Neural progenitor cell (in vitro differentiated cells): ENCODE data around the gene OGDH. TPM values are rescaled to one million over a fixed set of nuclear protein-coding genes. Genes with fewer than 3 reads are reported as not detected.

Source experiments
- DNase-seq: peaks from one replicate; pipeline ENCODE4 v3.0.0-alpha.2; 2016; ENCODE audit warnings: low spot score
- H2AFZ ChIP-seq: fragments of 200-600 bp; sonication (generic); replicated peaks from 2 replicates; pipeline ENCODE4 v1.6.1; 2016; ENCODE audit warnings: antibody characterized with exemption
- H3F3A ChIP-seq: fragments of 200-600 bp; sonication (generic); 2 replicates; pipeline ENCODE4 v1.6.1; 2016; ENCODE audit warnings: antibody characterized with exemption, low read depth
- H3K27ac ChIP-seq: fragments of 200-600 bp; sonication (generic); 2 replicates; pipeline ENCODE4 v1.5.1; 2016; ENCODE audit warnings: mild to moderate bottlenecking
- H3K27me3 ChIP-seq: fragments of 200-600 bp; sonication (generic); 2 replicates; pipeline ENCODE4 v1.6.1; 2016; ENCODE audit warnings: mild to moderate bottlenecking, moderate library complexity
- H3K36me3 ChIP-seq: fragments of 200-600 bp; sonication (generic); 2 replicates; pipeline ENCODE4 v1.5.1; 2016
- H3K4me1 ChIP-seq: fragments of 200-600 bp; sonication (generic); 2 replicates; pipeline ENCODE4 v1.6.1; 2016; ENCODE audit warnings: mixed run types
- H3K4me2 ChIP-seq: fragments of 200-600 bp; sonication (generic); 2 replicates; pipeline ENCODE4 v1.6.1; 2016
- H3K4me3 ChIP-seq: fragments of 200-600 bp; sonication (generic); 2 replicates; pipeline ENCODE4 v1.5.1; 2016
- H3K79me2 ChIP-seq: fragments of 200-600 bp; sonication (generic); 2 replicates; pipeline ENCODE4 v1.6.1; 2016; ENCODE audit warnings: low read depth
- H3K9ac ChIP-seq: fragments of 200-600 bp; sonication (generic); 2 replicates; pipeline ENCODE4 v1.6.1; 2016
- H3K9me3 ChIP-seq: fragments of 200-600 bp; sonication (generic); 2 replicates; pipeline ENCODE4 v1.5.1; 2016; ENCODE audit warnings: low read depth
- H4K20me1 ChIP-seq: fragments of 200-600 bp; sonication (generic); 2 replicates; pipeline ENCODE4 v1.6.1; 2016; ENCODE audit warnings: low read depth
- H3K27ac Mint-ChIP-seq: 3 replicates; pipeline ENCODE4 v1.8.0; 2021; ENCODE audit warnings: mixed read lengths
- H3K27me3 Mint-ChIP-seq: 2 replicates; pipeline ENCODE4 v1.8.0; 2022; ENCODE audit warnings: low read depth, mild to moderate bottlenecking, inconsistent platforms, moderate library complexity, mixed read lengths; ENCODE audit not compliant: insufficient read depth
- H3K36me3 Mint-ChIP-seq: 3 replicates; pipeline ENCODE4 v1.8.0; 2021; ENCODE audit warnings: mixed read lengths
- H3K4me1 Mint-ChIP-seq: 3 replicates; pipeline ENCODE4 v1.8.0; 2021; ENCODE audit warnings: mixed read lengths
- H3K4me3 Mint-ChIP-seq: 3 replicates; pipeline ENCODE4 v1.8.0; 2021; ENCODE audit warnings: mild to moderate bottlenecking, moderate library complexity, mixed read lengths
- H3K9me3 Mint-ChIP-seq: 3 replicates; pipeline ENCODE4 v1.8.0; 2020; ENCODE audit warnings: mixed read lengths
- CTCF ChIP-seq: fragments of 200-600 bp; sonication (generic); IDR thresholded peaks from 2 replicates; pipeline ENCODE4 v1.5.1; 2017; ENCODE audit warnings: antibody characterized with exemption, mild to moderate bottlenecking
- EZH2 ChIP-seq: fragments of 200-600 bp; sonication (generic); IDR thresholded peaks from 2 replicates; pipeline ENCODE4 v1.6.1; 2017; ENCODE audit warnings: antibody characterized with exemption, mild to moderate bottlenecking, moderate library complexity
- EZH2phosphoT487 ChIP-seq: fragments of 200-600 bp; sonication (generic); IDR thresholded peaks from 2 replicates; pipeline ENCODE4 v1.6.1; 2017; ENCODE audit warnings: antibody characterized with exemption
- total RNA-seq: library from RNA; depleted of rRNA; stranded (reverse); fragments of >200 nt; gene quantifications from 2 replicates; pipeline ENCODE4 v1.2.3, GENCODE V29; 2015; ENCODE audit warnings: low replicate concordance

OGDH gene
- total RNA-seq, 1 donor from 2014 or later, result 25.2 TPM

- TF ChIP-seq CTCF, result no peak
- no peak for TF ChIP-seq EZH2phosphoT487
- no peak for TF ChIP-seq EZH2
- peaks cover 44% of the 10 kb centered on the region for H3K36me3 Mint-ChIP-seq
- no peak overlapping the region for H3K4me3 Mint-ChIP-seq
- H3K9me3 Mint-ChIP-seq, result peaks cover 2% of the 10 kb centered on the region
- no peaks in the 10 kb centered on the region for H4K20me1 ChIP-seq
- H3K27ac Mint-ChIP-seq, result no peak overlapping the region
- DNase-seq, result no peak
- H3K27me3 ChIP-seq, result no peaks in the 10 kb centered on the region
- H3K4me1 Mint-ChIP-seq, result no peaks in the 10 kb centered on the region
- no peaks in the 10 kb centered on the region for H3K79me2 ChIP-seq
- H3K36me3 ChIP-seq, result no peaks in the 10 kb centered on the region
- no peak overlapping the region for H3K4me2 ChIP-seq
- no peak overlapping the region for H3K4me3 ChIP-seq
- H3K27me3 Mint-ChIP-seq, result peaks cover 10% of the 10 kb centered on the region
- H3K27ac ChIP-seq, result no peak overlapping the region
- no peaks in the 10 kb centered on the region for H3F3A ChIP-seq
- H3K4me1 ChIP-seq, result no peaks in the 10 kb centered on the region
- H3K9ac ChIP-seq, result no peak overlapping the region
- no peaks in the 10 kb centered on the region for H3K9me3 ChIP-seq
- H2AFZ ChIP-seq, result no peak overlapping the region
Observed at GRCh38 chr7:44703921-44704320, 97.5 kb downstream of the OGDH start.

DNA sequence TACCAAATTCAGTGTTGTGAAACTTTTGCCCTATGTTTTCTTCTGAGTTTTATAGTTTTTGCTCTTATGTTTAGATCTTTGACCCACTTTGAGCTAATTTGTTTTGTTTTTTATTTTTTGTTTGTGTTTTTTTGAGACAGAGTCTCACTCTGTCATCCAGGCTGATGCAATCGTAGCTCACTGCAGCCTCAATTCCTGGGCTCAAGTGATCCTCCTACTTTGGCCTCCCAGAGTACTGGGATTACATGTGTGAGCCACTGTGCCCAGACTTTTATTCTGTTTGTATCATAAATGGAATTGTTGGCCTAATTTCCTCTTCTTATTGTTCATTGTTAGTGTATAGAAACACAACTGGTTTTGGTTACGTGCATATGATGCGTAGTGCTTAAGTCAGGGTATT lies 99.0 kb downstream of the OGDH start:
- Mint-ChIP-seq H3K27me3 (peaks cover 9% of the 10 kb centered on the region), H3K27ac (no peak overlapping the region), H3K9me3 (no peaks in the 10 kb centered on the region), H3K36me3 (peaks cover 36% of the 10 kb centered on the region), H3K4me3 (no peak overlapping the region), H3K4me1 (no peaks in the 10 kb centered on the region)
- Histone ChIP-seq H3K9me3 (no peaks in the 10 kb centered on the region), H4K20me1 (no peaks in the 10 kb centered on the region), H3K4me2 (no peak overlapping the region), H3K79me2 (no peaks in the 10 kb centered on the region), H3K36me3 (no peaks in the 10 kb centered on the region), H3F3A (no peaks in the 10 kb centered on the region), H2AFZ (no peak overlapping the region), H3K4me3 (no peak overlapping the region), H3K27ac (no peak overlapping the region), H3K9ac (no peak overlapping the region), H3K4me1 (no peaks in the 10 kb centered on the region), H3K27me3 (no peaks in the 10 kb centered on the region)
- TF ChIP-seq EZH2phosphoT487 (no peak), EZH2 (no peak), CTCF (no peak)
- no peak for DNase-seq

GRCh38 chr7:44706788-44707557 lies 100.5 kb downstream of the OGDH start:
- Histone ChIP-seq H3K4me2 (no peak overlapping the region), H3K9ac (no peak overlapping the region), H2AFZ (no peak overlapping the region), H3K27ac (no peak overlapping the region), H4K20me1 (no peaks in the 10 kb centered on the region), H3K4me1 (no peaks in the 10 kb centered on the region), H3K79me2 (no peaks in the 10 kb centered on the region), H3K4me3 (no peak overlapping the region), H3F3A (no peaks in the 10 kb centered on the region), H3K9me3 (no peaks in the 10 kb centered on the region), H3K36me3 (no peaks in the 10 kb centered on the region), H3K27me3 (no peaks in the 10 kb centered on the region)
- no peak for DNase-seq
- H3K36me3 Mint-ChIP-seq, result peaks cover 28% of the 10 kb centered on the region
- H3K4me3 Mint-ChIP-seq, result no peak overlapping the region
- TF ChIP-seq CTCF, result no peak
- TF ChIP-seq EZH2phosphoT487, result no peak
- TF ChIP-seq EZH2, result no peak
- no peaks in the 10 kb centered on the region for H3K9me3 Mint-ChIP-seq
- peaks cover 1% of the 10 kb centered on the region for H3K4me1 Mint-ChIP-seq
- H3K27ac Mint-ChIP-seq, result no peak overlapping the region
- H3K27me3 Mint-ChIP-seq, result peaks cover 7% of the 10 kb centered on the region
